OCI-LY3 (cell line): ENCODE results near the gene UBE2N.

Experiments used
- H2AFZ ChIP-seq: fragments of 200-600, 300-600 bp; shearing (Covaris generic); 2 replicates; pipeline ENCODE4 v1.6.0; 2014; ENCODE audit warnings: antibody characterized with exemption, low read depth, low read length
- H3K27ac ChIP-seq: fragments of 200-600, 300-600 bp; sonication (generic); 2 replicates; pipeline ENCODE4 v1.5.1; 2014; ENCODE audit warnings: mild to moderate bottlenecking, low read length, moderate library complexity, mixed read lengths
- H3K27me3 ChIP-seq: fragments of 200-600, 300-600 bp; sonication (generic); 2 replicates; pipeline ENCODE4 v1.6.1; 2014; ENCODE audit warnings: low read depth, low read length, mixed read lengths
- H3K36me3 ChIP-seq: fragments of 200-600, 300-600 bp; sonication (generic); replicated peaks from 2 replicates; pipeline ENCODE3; 2014; ENCODE audit warnings: low read depth, low read length, mixed read lengths
- H3K4me1 ChIP-seq: fragments of 300-600, 200-600 bp; sonication (generic); 2 replicates; pipeline ENCODE4 v1.6.1; 2014; ENCODE audit warnings: low read length, mixed read lengths
- H3K4me2 ChIP-seq: fragments of 200-600, 300-600 bp; sonication (generic); 2 replicates; pipeline ENCODE4 v1.6.1; 2014; ENCODE audit warnings: low read length, mixed read lengths
- H3K4me3 ChIP-seq: fragments of 300-600, 200-600 bp; sonication (generic); 2 replicates; pipeline ENCODE4 v1.5.1; 2014; ENCODE audit warnings: antibody characterized with exemption, mild to moderate bottlenecking, low read length, moderate library complexity
- H3K79me2 ChIP-seq: fragments of 300-600, 200-600 bp; shearing (Covaris generic); 2 replicates; pipeline ENCODE4 v1.6.1; 2014; ENCODE audit warnings: mild to moderate bottlenecking, low read length, mixed read lengths
- H3K9ac ChIP-seq: fragments of 300-600, 200-600 bp; shearing (Covaris generic); 2 replicates; pipeline ENCODE4 v1.6.0; 2014; ENCODE audit warnings: mild to moderate bottlenecking, low read length, moderate library complexity
- H3K9me3 ChIP-seq: fragments of 200-600, 300-600 bp; shearing (Covaris generic); 2 replicates; pipeline ENCODE4 v1.6.1; 2014; ENCODE audit warnings: low read length, mixed read lengths; ENCODE audit not compliant: insufficient read depth
- H4K20me1 ChIP-seq: fragments of 200-600, 300-600 bp; sonication (generic); 2 replicates; pipeline ENCODE4 v1.6.1; 2016; ENCODE audit warnings: low read length, mixed read lengths; ENCODE audit not compliant: insufficient read depth
- CTCF ChIP-seq: fragments of 200-600, 300-600 bp; sonication (generic); IDR thresholded peaks from 2 replicates; pipeline ENCODE4 v1.5.1; 2014; ENCODE audit warnings: antibody characterized with exemption, low read length, low read depth
- EZH2phosphoT487 ChIP-seq: fragments of 200-600 bp; shearing (Covaris generic); IDR thresholded peaks from 2 replicates; pipeline ENCODE4 v1.6.1; 2018; ENCODE audit warnings: antibody characterized with exemption, mixed run types, low read depth

The UBE2N gene

DNA sequence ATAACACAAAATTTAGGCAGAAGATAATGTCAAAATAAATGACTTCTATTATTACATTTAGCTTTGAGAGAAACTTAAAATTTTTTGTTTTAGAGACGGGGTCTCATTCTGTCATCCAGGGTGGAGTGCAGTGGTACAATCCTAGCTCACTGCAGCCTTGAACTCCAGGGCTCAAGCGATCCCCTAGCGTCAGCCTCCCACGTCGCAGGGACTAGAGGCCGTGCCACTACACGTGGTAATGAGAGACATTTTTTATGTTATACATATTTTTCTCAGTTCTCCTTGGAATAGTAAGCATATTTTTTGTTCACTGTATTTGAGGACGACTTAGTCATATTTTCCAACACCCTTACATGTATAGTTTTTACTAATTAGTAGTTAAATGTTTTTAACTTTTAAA, 85.5 kb downstream of the UBE2N start:
- Histone ChIP-seq H3K79me2 (no peaks in the 10 kb centered on the region), H3K27ac (no peak overlapping the region), H3K4me1 (0 out of 2 replicates have a peak, but pooled peaks cover 3% of the 10 kb centered on the region), H3K27me3 (no peaks in the 10 kb centered on the region), H3K4me2 (no peak overlapping the region), H2AFZ (no peak overlapping the region), H3K9ac (no peak overlapping the region), H4K20me1 (no peaks in the 10 kb centered on the region), H3K4me3 (no peak overlapping the region), H3K9me3 (no peaks in the 10 kb centered on the region), H3K36me3 (no peaks in the 10 kb centered on the region)
- TF ChIP-seq CTCF = no peak
- TF ChIP-seq EZH2phosphoT487 = no peak
